Measurements from ENCODE around the gene ASB10. TPM values are rescaled to one million over a fixed set of nuclear protein-coding genes. Genes with fewer than 3 reads are reported as not detected.

ASB10 gene
- total RNA-seq, 1 experiment from 2014 or later, result not detected

- Mint-ChIP-seq H3K9me3 (ENCODE audit: unreplicated experiment) (no peaks in the 10 kb centered on the region), H3K27ac (ENCODE audit: low read depth, unreplicated experiment) (no peak overlapping the region), H3K27me3 (ENCODE audit: insufficient read depth, unreplicated experiment) (peaks cover 43% of the 10 kb centered on the region), H3K4me1 (ENCODE audit: insufficient read depth, unreplicated experiment) (no peaks in the 10 kb centered on the region), H3K36me3 (ENCODE audit: insufficient read depth, unreplicated experiment) (peaks cover 6% of the 10 kb centered on the region), H3K4me3 (ENCODE audit: unreplicated experiment) (no peak overlapping the region)
- BruUV-seq (replicated peaks), result no TSS peak
- intact Hi-C loops (cut with micrococcal nuclease), result no loop called here
- ChIA-PET POLR2A (no interaction called here), CTCF (no interaction called here)
- TF ChIP-seq CTCF (IDR thresholded peaks at IDR 0.05; ENCODE audit: unreplicated experiment), result no peak
- DNase-seq (ENCODE audit: unreplicated experiment), result no peak
These were observed 4.5 kb upstream of the ASB10 start for GRCh38 chr7:151191544-151191943.

- no peaks in the 10 kb centered on the region for H3K4me1 Mint-ChIP-seq (ENCODE audit: insufficient read depth, unreplicated experiment)
- DNase-seq (ENCODE audit: unreplicated experiment), result no peak
- peaks cover 6% of the 10 kb centered on the region for H3K36me3 Mint-ChIP-seq (ENCODE audit: insufficient read depth, unreplicated experiment)
- intact Hi-C loops (cut with micrococcal nuclease), result no loop called here
- peaks cover 43% of the 10 kb centered on the region for H3K27me3 Mint-ChIP-seq (ENCODE audit: insufficient read depth, unreplicated experiment)
- TF ChIP-seq CTCF (IDR thresholded peaks at IDR 0.05; ENCODE audit: unreplicated experiment), result no peak
- H3K9me3 Mint-ChIP-seq (ENCODE audit: unreplicated experiment), result no peaks in the 10 kb centered on the region
- H3K27ac Mint-ChIP-seq (ENCODE audit: low read depth, unreplicated experiment), result no peak overlapping the region
- ChIA-PET CTCF (interaction anchor here (0.9 kb wide), 1 partner anchor 15 kb away, joined by 4 read pairs; no protein-coding TSS in a partner anchor), POLR2A (no interaction called here)
- BruUV-seq (replicated peaks), result no TSS peak
- no peak overlapping the region for H3K4me3 Mint-ChIP-seq (ENCODE audit: unreplicated experiment)
These were observed 2.0 kb upstream of the ASB10 start for GRCh38 chr7:151189038-151189437.

GRCh38 chr7:151188252-151188542 lies 1.1 kb upstream of the ASB10 start:
- intact Hi-C loops (cut with micrococcal nuclease), result no loop called here
- TF ChIP-seq CTCF (IDR thresholded peaks at IDR 0.05; ENCODE audit: unreplicated experiment), result no peak
- H3K4me1 Mint-ChIP-seq (ENCODE audit: insufficient read depth, unreplicated experiment), result no peaks in the 10 kb centered on the region
- H3K9me3 Mint-ChIP-seq (ENCODE audit: unreplicated experiment), result no peaks in the 10 kb centered on the region
- H3K27ac Mint-ChIP-seq (ENCODE audit: low read depth, unreplicated experiment), result no peak overlapping the region
- peaks cover 6% of the 10 kb centered on the region for H3K36me3 Mint-ChIP-seq (ENCODE audit: insufficient read depth, unreplicated experiment)
- no peak overlapping the region for H3K4me3 Mint-ChIP-seq (ENCODE audit: unreplicated experiment)
- DNase-seq (ENCODE audit: unreplicated experiment), result no peak
- no TSS peak for BruUV-seq (replicated peaks)
- ChIA-PET POLR2A (interaction anchor here (0.6 kb wide), 1 partner anchor 67 kb away, joined by 4 read pairs; no protein-coding TSS in a partner anchor), CTCF (interaction anchor here (1.0 to 1.4 kb wide), 2 partner anchors 15 to 32 kb away, joined by 3 to 4 read pairs; no protein-coding TSS in a partner anchor)
- peaks cover 43% of the 10 kb centered on the region for H3K27me3 Mint-ChIP-seq (ENCODE audit: insufficient read depth, unreplicated experiment)

GRCh38 chr7:151187409-151188251 lies 580 bp upstream of the ASB10 start:
- peaks cover 43% of the 10 kb centered on the region for H3K27me3 Mint-ChIP-seq (ENCODE audit: insufficient read depth, unreplicated experiment)
- no peaks in the 10 kb centered on the region for H3K9me3 Mint-ChIP-seq (ENCODE audit: unreplicated experiment)
- no peak for DNase-seq (ENCODE audit: unreplicated experiment)
- TF ChIP-seq CTCF (IDR thresholded peaks at IDR 0.05; ENCODE audit: unreplicated experiment), result no peak
- no peaks in the 10 kb centered on the region for H3K4me1 Mint-ChIP-seq (ENCODE audit: insufficient read depth, unreplicated experiment)
- CTCF ChIA-PET, result interaction anchor here (1.0 to 1.4 kb wide), 2 partner anchors 14 to 32 kb away, joined by 3 to 4 read pairs; no protein-coding TSS in a partner anchor
- POLR2A ChIA-PET, result interaction anchor here (0.6 to 0.7 kb wide), 2 partner anchors 27 to 66 kb away, joined by 3 to 4 read pairs; no protein-coding TSS in a partner anchor
- intact Hi-C loops (cut with micrococcal nuclease), result no loop called here
- H3K4me3 Mint-ChIP-seq (ENCODE audit: unreplicated experiment), result no peak overlapping the region
- no TSS peak for BruUV-seq (replicated peaks)
- peaks cover 6% of the 10 kb centered on the region for H3K36me3 Mint-ChIP-seq (ENCODE audit: insufficient read depth, unreplicated experiment)
- H3K27ac Mint-ChIP-seq (ENCODE audit: low read depth, unreplicated experiment), result no peak overlapping the region

Data from MCF 10A (cell line).